ENCODE results near the gene NCMAP. TPM values are rescaled to one million over a fixed set of nuclear protein-coding genes. Genes with fewer than 3 reads are reported as not detected.
"Not testable (repeated sequence)": the region's sequence is repeated elsewhere in the genome, so short reads cannot be mapped to it uniquely, and the experiment has no call there.

Gene NCMAP
- total RNA-seq, 1 donor from 2014 or later: 0.25 TPM

GRCh38 chr1:24513706-24514105, 42.2 kb upstream of the NCMAP start:
- H3K27ac ChIP-seq: no peak overlapping the region
- no peak for TF ChIP-seq POLR2A (IDR thresholded peaks at IDR 0.05)
- no peak for TF ChIP-seq CTCF (IDR thresholded peaks at IDR 0.05)
- no peak for TF ChIP-seq POLR2AphosphoS5 (IDR thresholded peaks at IDR 0.05; ENCODE audit: insufficient read depth in 1 of 2, low read depth in 1 of 2)
- no peaks in the 10 kb centered on the region for H3K9me3 ChIP-seq
- H3K36me3 ChIP-seq: no peaks in the 10 kb centered on the region
- H3K27me3 ChIP-seq: no peaks in the 10 kb centered on the region
- intact Hi-C loops (cut with DNase I): no loop called here
- peaks cover 4% of the 10 kb centered on the region for H3K4me1 ChIP-seq
- DNase-seq (ENCODE audit: extremely low spot score in 2 of 2): no peak
- H3K4me3 ChIP-seq: no peak overlapping the region

- Histone ChIP-seq H3K9me3 (no peaks in the 10 kb centered on the region), H3K27me3 (no peaks in the 10 kb centered on the region), H3K27ac (no peak overlapping the region), H3K4me1 (peaks cover 4% of the 10 kb centered on the region), H3K4me3 (no peak overlapping the region), H3K36me3 (no peaks in the 10 kb centered on the region)
- intact Hi-C loops (cut with DNase I): no loop called here
- no peak for TF ChIP-seq POLR2A (IDR thresholded peaks at IDR 0.05)
- TF ChIP-seq CTCF (IDR thresholded peaks at IDR 0.05): no peak
- no peak for TF ChIP-seq POLR2AphosphoS5 (IDR thresholded peaks at IDR 0.05; ENCODE audit: insufficient read depth in 1 of 2, low read depth in 1 of 2)
- no peak for DNase-seq (ENCODE audit: extremely low spot score in 2 of 2)
Measured at GRCh38 chr1:24514946-24515345, 40.9 kb upstream of the NCMAP start.

- H3K4me3 ChIP-seq; DNase-seq (ENCODE audit: extremely low spot score in 2 of 2); H3K27me3 ChIP-seq; H3K36me3 ChIP-seq; H3K4me1 ChIP-seq; H3K27ac ChIP-seq; intact Hi-C loops (cut with DNase I); H3K9me3 ChIP-seq: not testable (repeated sequence)
Measured at GRCh38 chr1:24515671-24516209, 40.1 kb upstream of the NCMAP start.

- intact Hi-C loops (cut with DNase I): no loop called here
Measured at GRCh38 chr1:24516506-24516905, 39.4 kb upstream of the NCMAP start.

GRCh38 chr1:24517898-24518297, 38.0 kb upstream of the NCMAP start:
- intact Hi-C loops (cut with DNase I): no loop called here
- Histone ChIP-seq H3K36me3 (no peaks in the 10 kb centered on the region), H3K4me3 (no peak overlapping the region), H3K9me3 (no peaks in the 10 kb centered on the region), H3K27me3 (no peaks in the 10 kb centered on the region), H3K27ac (no peak overlapping the region), H3K4me1 (peaks cover 4% of the 10 kb centered on the region)
- DNase-seq (ENCODE audit: extremely low spot score in 2 of 2): no peak
- TF ChIP-seq POLR2A (IDR thresholded peaks at IDR 0.05): no peak
- TF ChIP-seq POLR2AphosphoS5 (IDR thresholded peaks at IDR 0.05; ENCODE audit: insufficient read depth in 1 of 2, low read depth in 1 of 2): no peak
- TF ChIP-seq CTCF (IDR thresholded peaks at IDR 0.05): no peak

More at GRCh38 chr1:24516506-24516905, 39.4 kb upstream of the NCMAP start:
- no peak for TF ChIP-seq CTCF (IDR thresholded peaks at IDR 0.05)
- TF ChIP-seq POLR2AphosphoS5 (IDR thresholded peaks at IDR 0.05; ENCODE audit: insufficient read depth in 1 of 2, low read depth in 1 of 2): no peak
- no peak for TF ChIP-seq POLR2A (IDR thresholded peaks at IDR 0.05)
- DNase-seq (ENCODE audit: extremely low spot score in 2 of 2): no peak
- Histone ChIP-seq H3K36me3 (no peaks in the 10 kb centered on the region), H3K4me3 (no peak overlapping the region), H3K9me3 (no peaks in the 10 kb centered on the region), H3K4me1 (peaks cover 4% of the 10 kb centered on the region), H3K27ac (no peak overlapping the region), H3K27me3 (no peaks in the 10 kb centered on the region)

- H3K9me3 ChIP-seq; H3K4me1 ChIP-seq; H3K27ac ChIP-seq; DNase-seq (ENCODE audit: extremely low spot score in 2 of 2); H3K36me3 ChIP-seq; H3K27me3 ChIP-seq; intact Hi-C loops (cut with DNase I); H3K4me3 ChIP-seq: not testable (repeated sequence)
Measured at GRCh38 chr1:24520282-24520681, 35.6 kb upstream of the NCMAP start.

Measured in vagina (tissue), 2 donors.